ENCODE results near the gene AOAH.

The AOAH gene

GRCh38 chr7:36521911-36522310 is 202.4 kb downstream of the AOAH start:
- no peak overlapping the region for H3K9ac ChIP-seq (ENCODE audit: low read length)
- no peaks in the 10 kb centered on the region for H3K27me3 ChIP-seq (replicated peaks; ENCODE audit: insufficient read depth, low read length)
- no peak for DNase-seq
- H3K36me3 ChIP-seq (replicated peaks; ENCODE audit: insufficient read depth, low read length) = no peaks in the 10 kb centered on the region
- H3K4me2 ChIP-seq (ENCODE audit: low read depth, low read length) = no peak overlapping the region
- no peaks in the 10 kb centered on the region for H3K79me2 ChIP-seq (ENCODE audit: low read length)
- TF ChIP-seq EZH2 (optimal IDR thresholded peaks at IDR 0.05; ENCODE audit: low read depth, low read length) (no peak), EZH2phosphoT487 (IDR thresholded peaks at IDR 0.05; ENCODE audit: low read length) (no peak)
- TF ChIP-seq, protein P1, sequence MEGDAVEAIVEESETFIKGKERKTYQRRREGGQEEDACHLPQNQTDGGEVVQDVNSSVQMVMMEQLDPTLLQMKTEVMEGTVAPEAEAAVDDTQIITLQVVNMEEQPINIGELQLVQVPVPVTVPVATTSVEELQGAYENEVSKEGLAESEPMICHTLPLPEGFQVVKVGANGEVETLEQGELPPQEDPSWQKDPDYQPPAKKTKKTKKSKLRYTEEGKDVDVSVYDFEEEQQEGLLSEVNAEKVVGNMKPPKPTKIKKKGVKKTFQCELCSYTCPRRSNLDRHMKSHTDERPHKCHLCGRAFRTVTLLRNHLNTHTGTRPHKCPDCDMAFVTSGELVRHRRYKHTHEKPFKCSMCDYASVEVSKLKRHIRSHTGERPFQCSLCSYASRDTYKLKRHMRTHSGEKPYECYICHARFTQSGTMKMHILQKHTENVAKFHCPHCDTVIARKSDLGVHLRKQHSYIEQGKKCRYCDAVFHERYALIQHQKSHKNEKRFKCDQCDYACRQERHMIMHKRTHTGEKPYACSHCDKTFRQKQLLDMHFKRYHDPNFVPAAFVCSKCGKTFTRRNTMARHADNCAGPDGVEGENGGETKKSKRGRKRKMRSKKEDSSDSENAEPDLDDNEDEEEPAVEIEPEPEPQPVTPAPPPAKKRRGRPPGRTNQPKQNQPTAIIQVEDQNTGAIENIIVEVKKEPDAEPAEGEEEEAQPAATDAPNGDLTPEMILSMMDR (IDR thresholded peaks at IDR 0.05; ENCODE audit: low read length) = no peak
- H3K4me3 ChIP-seq (ENCODE audit: low read length) = no peak overlapping the region
- peaks cover 11% of the 10 kb centered on the region for H3K4me1 ChIP-seq (ENCODE audit: low read length)
- H3F3A ChIP-seq (ENCODE audit: insufficient read depth, low read length) = no peaks in the 10 kb centered on the region
- H3K27ac ChIP-seq (ENCODE audit: low read length) = no peak overlapping the region
- no peaks in the 10 kb centered on the region for H4K20me1 ChIP-seq (ENCODE audit: insufficient read depth, low read length)
- H2AFZ ChIP-seq (ENCODE audit: low read length) = no peak overlapping the region
- H3K9me2 ChIP-seq (replicated peaks; ENCODE audit: insufficient read depth, low read length) = no peaks in the 10 kb centered on the region
- H3K9me3 ChIP-seq (replicated peaks; ENCODE audit: insufficient read depth, low read length) = no peaks in the 10 kb centered on the region

DNA sequence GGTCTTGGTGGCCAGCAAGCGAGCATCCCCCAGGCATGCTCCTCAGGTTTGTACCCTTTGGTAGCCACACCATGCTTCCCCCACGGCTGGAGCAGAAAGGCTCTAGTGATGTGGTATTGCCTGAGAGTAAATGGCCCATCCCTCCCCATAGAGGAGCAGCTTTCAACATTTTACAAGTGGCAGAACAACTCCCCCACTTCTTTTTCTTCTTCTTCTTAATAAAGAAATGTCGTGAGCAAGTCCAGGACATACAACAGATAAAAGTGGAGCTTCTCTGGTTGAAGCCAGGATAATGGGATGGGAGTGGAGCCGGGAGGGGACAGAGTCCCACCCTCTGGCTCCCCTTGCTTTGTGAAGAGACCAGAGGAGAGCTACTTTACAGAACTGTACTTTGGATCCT is 203.2 kb downstream of the AOAH start:
- peaks cover 3% of the 10 kb centered on the region; the same call in 1 of the 2 replicates for H3K4me1 ChIP-seq (ENCODE audit: low read length)
- H3K4me2 ChIP-seq (ENCODE audit: low read depth, low read length) = no peak overlapping the region
- H3F3A ChIP-seq (ENCODE audit: insufficient read depth, low read length) = no peaks in the 10 kb centered on the region
- H3K27ac ChIP-seq (ENCODE audit: low read length) = no peak overlapping the region
- no peak overlapping the region for H3K9ac ChIP-seq (ENCODE audit: low read length)
- no peaks in the 10 kb centered on the region for H3K36me3 ChIP-seq (replicated peaks; ENCODE audit: insufficient read depth, low read length)
- H3K79me2 ChIP-seq (ENCODE audit: low read length) = no peaks in the 10 kb centered on the region
- H3K27me3 ChIP-seq (replicated peaks; ENCODE audit: insufficient read depth, low read length) = no peaks in the 10 kb centered on the region
- no peaks in the 10 kb centered on the region for H3K9me3 ChIP-seq (replicated peaks; ENCODE audit: insufficient read depth, low read length)
- H4K20me1 ChIP-seq (ENCODE audit: insufficient read depth, low read length) = no peaks in the 10 kb centered on the region
- H3K9me2 ChIP-seq (replicated peaks; ENCODE audit: insufficient read depth, low read length) = no peaks in the 10 kb centered on the region
- DNase-seq = no peak
- no peak overlapping the region for H2AFZ ChIP-seq (ENCODE audit: low read length)
- TF ChIP-seq EZH2phosphoT487 (IDR thresholded peaks at IDR 0.05; ENCODE audit: low read length) (no peak), EZH2 (optimal IDR thresholded peaks at IDR 0.05; ENCODE audit: low read depth, low read length) (no peak)
- TF ChIP-seq, protein P1 (IDR thresholded peaks at IDR 0.05; ENCODE audit: low read length) = no peak
- H3K4me3 ChIP-seq (ENCODE audit: low read length) = no peak overlapping the region

- Histone ChIP-seq H3K4me2 (ENCODE audit: low read depth, low read length) (no peak overlapping the region), H2AFZ (ENCODE audit: low read length) (no peak overlapping the region), H3K36me3 (replicated peaks; ENCODE audit: insufficient read depth, low read length) (no peaks in the 10 kb centered on the region), H3K4me3 (ENCODE audit: low read length) (no peak overlapping the region), H3K27ac (ENCODE audit: low read length) (no peak overlapping the region), H3K79me2 (ENCODE audit: low read length) (no peaks in the 10 kb centered on the region), H4K20me1 (ENCODE audit: insufficient read depth, low read length) (no peaks in the 10 kb centered on the region), H3K9me3 (replicated peaks; ENCODE audit: insufficient read depth, low read length) (no peaks in the 10 kb centered on the region), H3F3A (ENCODE audit: insufficient read depth, low read length) (no peaks in the 10 kb centered on the region), H3K27me3 (replicated peaks; ENCODE audit: insufficient read depth, low read length) (no peaks in the 10 kb centered on the region), H3K9me2 (replicated peaks; ENCODE audit: insufficient read depth, low read length) (no peaks in the 10 kb centered on the region), H3K9ac (ENCODE audit: low read length) (no peak overlapping the region), H3K4me1 (ENCODE audit: low read length) (no peaks in the 10 kb centered on the region)
- no peak for DNase-seq
- no peak for TF ChIP-seq EZH2 (optimal IDR thresholded peaks at IDR 0.05; ENCODE audit: low read depth, low read length)
- TF ChIP-seq, protein P1 (IDR thresholded peaks at IDR 0.05; ENCODE audit: low read length) = no peak
- TF ChIP-seq EZH2phosphoT487 (IDR thresholded peaks at IDR 0.05; ENCODE audit: low read length) = no peak
These were observed 208.4 kb downstream of the AOAH start for GRCh38 chr7:36515847-36516246.
